ENCODE measurements around the gene FOLR1.
"Not testable (repeated sequence)": the region's sequence is repeated elsewhere in the genome, so short reads cannot be mapped to it uniquely, and the experiment has no call there.

The FOLR1 gene

DNA sequence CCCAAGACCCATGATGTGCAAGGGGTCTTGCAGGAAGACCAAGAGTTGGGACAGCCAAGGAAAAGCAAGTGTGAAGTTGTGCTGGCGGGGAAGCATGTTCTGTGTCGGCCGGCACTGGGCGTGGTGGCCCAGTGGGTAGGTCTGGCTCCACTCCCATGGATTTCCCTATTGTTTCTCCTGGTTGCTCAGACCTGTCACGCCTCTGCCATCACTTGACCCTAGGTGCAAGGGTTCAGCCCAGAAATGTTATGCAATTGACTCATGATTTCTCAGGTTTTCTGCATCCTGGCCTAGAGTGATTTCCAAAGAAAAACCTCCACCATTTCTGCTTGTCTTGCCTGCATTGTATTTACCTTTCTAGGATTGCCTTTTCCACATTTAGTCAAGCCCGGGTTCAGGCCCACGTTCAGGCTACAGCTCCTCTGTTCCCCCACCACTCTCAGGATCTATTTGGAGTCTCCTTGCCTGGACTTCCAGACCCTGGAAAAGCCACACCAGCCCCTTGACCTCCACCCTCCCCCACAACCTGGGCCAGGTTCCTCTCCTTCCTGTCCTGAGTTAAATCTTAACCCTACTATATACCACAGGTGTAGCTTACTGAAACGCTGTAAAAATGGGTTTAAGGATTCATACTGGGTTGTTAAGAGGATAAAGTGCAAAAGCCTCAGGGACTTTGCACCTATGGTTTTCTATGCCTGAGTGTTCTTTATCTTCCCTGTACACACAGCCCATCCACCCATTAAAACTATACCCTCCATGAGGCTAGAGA lies 17.5 kb upstream of the FOLR1 start:
- DNase-seq (ENCODE audit: low read depth, low spot score) = no peak
- TF ChIP-seq, protein P1, sequence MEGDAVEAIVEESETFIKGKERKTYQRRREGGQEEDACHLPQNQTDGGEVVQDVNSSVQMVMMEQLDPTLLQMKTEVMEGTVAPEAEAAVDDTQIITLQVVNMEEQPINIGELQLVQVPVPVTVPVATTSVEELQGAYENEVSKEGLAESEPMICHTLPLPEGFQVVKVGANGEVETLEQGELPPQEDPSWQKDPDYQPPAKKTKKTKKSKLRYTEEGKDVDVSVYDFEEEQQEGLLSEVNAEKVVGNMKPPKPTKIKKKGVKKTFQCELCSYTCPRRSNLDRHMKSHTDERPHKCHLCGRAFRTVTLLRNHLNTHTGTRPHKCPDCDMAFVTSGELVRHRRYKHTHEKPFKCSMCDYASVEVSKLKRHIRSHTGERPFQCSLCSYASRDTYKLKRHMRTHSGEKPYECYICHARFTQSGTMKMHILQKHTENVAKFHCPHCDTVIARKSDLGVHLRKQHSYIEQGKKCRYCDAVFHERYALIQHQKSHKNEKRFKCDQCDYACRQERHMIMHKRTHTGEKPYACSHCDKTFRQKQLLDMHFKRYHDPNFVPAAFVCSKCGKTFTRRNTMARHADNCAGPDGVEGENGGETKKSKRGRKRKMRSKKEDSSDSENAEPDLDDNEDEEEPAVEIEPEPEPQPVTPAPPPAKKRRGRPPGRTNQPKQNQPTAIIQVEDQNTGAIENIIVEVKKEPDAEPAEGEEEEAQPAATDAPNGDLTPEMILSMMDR (IDR thresholded peaks at IDR 0.05; ENCODE audit: low read depth, low read length) = no peak
- no peak overlapping the region for H3K4me3 ChIP-seq (ENCODE audit: low read depth, low read length)
- in situ Hi-C loops (cut with HindIII; ENCODE audit: low sequenced_read_pairs) = no loop called here

DNA sequence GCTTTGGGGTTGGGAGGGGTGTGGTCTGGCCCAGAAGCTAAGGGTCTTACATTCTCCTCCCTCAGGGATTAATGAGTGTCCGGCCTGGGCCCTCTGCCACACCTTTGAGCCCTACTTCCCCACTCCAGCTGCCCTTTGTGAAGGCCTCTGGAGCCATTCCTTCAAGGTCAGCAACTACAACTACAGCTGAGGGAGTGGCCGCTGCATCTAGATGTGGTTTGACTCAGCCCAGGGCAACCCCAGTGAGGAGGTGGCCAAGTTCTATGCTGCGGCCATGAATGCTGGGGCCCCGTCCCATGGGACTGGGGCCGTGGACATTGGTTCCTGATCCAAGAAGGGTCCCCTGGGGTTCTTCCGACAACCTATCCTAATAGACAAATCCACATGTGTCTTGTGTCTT lies 14.3 kb upstream of the FOLR1 start:
- TF ChIP-seq, protein P1 (IDR thresholded peaks at IDR 0.05; ENCODE audit: low read depth, low read length) = no peak
- in situ Hi-C loops (cut with HindIII; ENCODE audit: low sequenced_read_pairs) = no loop called here
- DNase-seq (ENCODE audit: low read depth, low spot score) = no peak
- no peak overlapping the region for H3K4me3 ChIP-seq (ENCODE audit: low read depth, low read length)

DNA sequence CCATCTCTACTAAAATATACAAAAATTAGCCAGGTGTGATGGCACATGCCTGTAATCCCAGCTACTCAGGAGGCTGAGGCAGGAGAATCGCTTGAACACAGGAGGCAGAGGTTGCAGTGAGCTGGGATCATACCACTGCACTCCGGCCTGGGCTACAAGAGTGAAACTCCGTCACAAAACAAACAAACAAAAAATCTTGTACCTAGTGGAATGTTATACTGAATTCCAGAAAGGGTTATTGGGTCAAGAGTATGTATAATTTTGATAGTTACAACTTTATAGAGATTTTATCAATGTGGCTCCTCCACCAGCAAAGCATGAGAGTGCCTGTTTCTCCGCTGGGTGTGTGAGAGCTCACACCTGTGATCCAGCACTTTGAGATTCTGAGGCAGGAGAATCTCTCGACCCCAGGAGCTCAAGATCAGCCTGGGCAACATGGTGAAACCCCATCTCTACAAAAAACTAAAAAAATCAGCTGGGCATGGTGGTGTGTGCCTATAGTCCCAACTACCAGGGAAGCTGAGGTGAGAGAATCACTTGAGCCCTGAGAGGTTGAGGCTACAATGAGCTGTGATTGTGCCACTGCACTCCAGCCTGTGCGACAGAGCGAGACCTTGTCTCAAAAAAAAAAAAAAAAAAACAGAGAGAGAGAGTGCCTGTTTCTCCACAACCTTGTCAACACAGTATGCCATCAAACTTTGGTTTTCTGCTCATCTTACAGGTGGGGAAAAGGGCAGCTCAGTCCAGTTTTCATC lies 12.7 kb upstream of the FOLR1 start:
- no peak for DNase-seq (ENCODE audit: low read depth, low spot score)
- in situ Hi-C loops (cut with HindIII; ENCODE audit: low sequenced_read_pairs) = no loop called here
- TF ChIP-seq, protein P1 (IDR thresholded peaks at IDR 0.05; ENCODE audit: low read depth, low read length) = no peak
- no peak overlapping the region for H3K4me3 ChIP-seq (ENCODE audit: low read depth, low read length)

DNA sequence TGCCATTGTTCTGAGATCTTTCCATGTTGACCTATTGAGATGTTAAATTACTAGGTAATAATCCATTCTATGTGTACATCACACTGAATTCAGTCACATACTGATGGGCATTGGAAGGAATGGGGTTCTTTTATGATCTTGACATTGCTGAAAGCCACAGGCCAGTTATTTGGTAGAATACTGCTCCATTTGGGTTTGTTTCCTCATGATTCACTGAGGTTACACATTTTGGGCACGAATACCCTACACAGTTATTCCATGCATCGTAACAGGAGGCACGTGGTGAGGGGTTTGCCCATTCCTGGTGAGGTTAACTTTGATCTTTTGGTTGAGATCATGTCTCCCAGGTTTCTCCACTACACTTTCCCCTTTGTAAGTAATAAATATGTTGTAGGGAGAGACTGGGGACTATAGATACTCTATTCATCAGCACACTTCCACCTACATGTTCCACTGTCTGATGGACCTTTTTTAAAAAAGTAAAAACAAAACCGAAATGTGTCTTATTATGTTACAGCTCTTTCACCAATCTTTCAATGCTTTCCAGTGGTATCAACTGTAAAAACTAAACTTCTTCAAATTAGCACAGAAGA lies 12.0 kb upstream of the FOLR1 start:
- H3K4me3 ChIP-seq (ENCODE audit: low read depth, low read length) = no peak overlapping the region
- peak; percentile 12 for DNase-seq (ENCODE audit: low read depth, low spot score)
- TF ChIP-seq, protein P1 (IDR thresholded peaks at IDR 0.05; ENCODE audit: low read depth, low read length) = no peak
- in situ Hi-C loops (cut with HindIII; ENCODE audit: low sequenced_read_pairs) = no loop called here

DNA sequence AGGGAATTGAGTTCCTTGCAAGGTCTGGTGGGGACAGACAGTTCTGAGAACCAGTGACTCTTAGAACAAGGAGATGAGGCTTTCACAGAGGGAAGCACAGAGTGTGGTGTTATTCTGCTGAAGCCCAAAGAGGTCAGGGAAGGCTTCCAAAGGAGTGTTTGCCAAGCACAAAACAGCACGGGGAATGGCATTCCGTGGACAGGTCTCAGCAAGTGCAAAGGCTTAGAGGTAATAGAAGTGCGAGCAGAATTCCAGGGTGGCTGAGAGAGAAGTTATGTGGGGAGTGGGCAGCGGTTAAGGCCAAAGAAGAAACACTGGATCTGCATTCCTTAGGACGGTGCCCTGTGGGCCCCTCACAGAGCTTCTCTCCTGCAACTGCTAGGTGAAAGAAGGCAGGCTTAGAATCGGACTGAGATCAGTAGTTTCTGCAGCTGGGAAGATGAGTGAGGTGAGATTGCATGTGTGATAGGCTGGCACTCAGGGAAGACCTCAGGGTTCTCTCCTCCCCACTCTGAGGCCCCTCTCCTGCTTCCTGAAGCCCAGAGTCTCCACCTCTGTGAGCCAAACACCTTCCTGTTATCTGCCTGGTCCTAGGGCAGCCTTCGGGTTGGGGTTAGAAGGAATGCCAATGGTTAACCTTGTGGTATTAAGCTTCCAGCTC lies 10.9 kb upstream of the FOLR1 start:
- in situ Hi-C loops (cut with HindIII; ENCODE audit: low sequenced_read_pairs); DNase-seq (ENCODE audit: low read depth, low spot score); H3K4me3 ChIP-seq (ENCODE audit: low read depth, low read length): not testable (repeated sequence)

DNA sequence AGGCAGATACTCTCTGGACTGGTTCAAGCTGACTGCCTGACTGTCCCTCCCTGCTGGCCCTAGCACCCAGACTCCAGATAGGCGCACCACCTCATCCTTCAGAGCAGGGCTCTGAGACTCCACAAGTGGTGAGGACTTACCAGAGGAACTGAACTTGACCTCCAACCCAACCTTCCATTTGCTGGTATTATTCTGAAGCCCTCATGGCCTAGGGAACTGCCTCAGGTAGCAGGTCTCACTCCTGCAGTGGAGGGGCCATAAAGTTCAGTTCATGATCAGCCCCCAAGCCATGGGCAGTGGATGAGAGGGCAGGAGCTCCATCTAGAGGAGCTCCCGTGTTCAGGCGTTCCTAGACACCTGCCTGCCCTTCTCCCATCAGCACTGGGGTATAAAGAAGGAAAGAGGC lies 10.4 kb upstream of the FOLR1 start:
- TF ChIP-seq, protein P1 (IDR thresholded peaks at IDR 0.05; ENCODE audit: low read depth, low read length) = peak; percentile 28
- DNase-seq (ENCODE audit: low read depth, low spot score); in situ Hi-C loops (cut with HindIII; ENCODE audit: low sequenced_read_pairs); H3K4me3 ChIP-seq (ENCODE audit: low read depth, low read length): not testable (repeated sequence)
